ENCODE measurements around the gene ACTR2. TPM values are rescaled to one million over a fixed set of nuclear protein-coding genes. Genes with fewer than 3 reads are reported as not detected.
A peak's percentile ranks its signal among the peaks of the same experiment; 100 is the strongest.

ACTR2 gene
- total RNA-seq, 1 donor from 2014 or later, result 70.0 TPM

DNA sequence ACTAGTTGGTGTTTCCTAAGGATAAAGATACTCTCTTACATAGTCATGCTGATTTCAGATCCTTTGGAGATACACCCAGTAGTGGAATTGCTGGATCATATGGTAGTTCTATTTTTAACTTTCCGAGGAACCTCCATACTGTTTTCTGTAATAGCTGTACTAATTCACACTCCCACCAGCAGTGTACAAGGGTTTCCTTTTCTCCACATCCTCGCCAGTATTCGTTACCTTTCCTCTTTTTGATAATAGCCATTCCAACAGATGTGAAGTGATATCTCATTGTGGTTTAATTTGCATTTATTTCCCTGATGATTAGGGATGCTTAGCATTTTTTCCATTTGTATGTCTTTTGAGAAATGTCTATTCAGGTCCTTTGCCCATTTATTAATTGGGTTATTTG is 34.0 kb downstream of the ACTR2 start:
- Histone ChIP-seq H3K27me3 (no peaks in the 10 kb centered on the region), H3K4me3 (no peak overlapping the region), H3K9me3 (no peaks in the 10 kb centered on the region), H3K27ac (no peak overlapping the region), H3K4me1 (no peaks in the 10 kb centered on the region), H3K36me3 (peaks cover 0 to 5% of the 10 kb centered on the region in 2 donors)
- no peak for DNase-seq (ENCODE audit: extremely low spot score in 2 of 2)
- no peak for TF ChIP-seq POLR2AphosphoS5 (IDR thresholded peaks at IDR 0.05; ENCODE audit: insufficient read depth in 1 of 2, low read depth in 1 of 2)
- no peak for TF ChIP-seq POLR2A (IDR thresholded peaks at IDR 0.05)
- TF ChIP-seq, protein P1, sequence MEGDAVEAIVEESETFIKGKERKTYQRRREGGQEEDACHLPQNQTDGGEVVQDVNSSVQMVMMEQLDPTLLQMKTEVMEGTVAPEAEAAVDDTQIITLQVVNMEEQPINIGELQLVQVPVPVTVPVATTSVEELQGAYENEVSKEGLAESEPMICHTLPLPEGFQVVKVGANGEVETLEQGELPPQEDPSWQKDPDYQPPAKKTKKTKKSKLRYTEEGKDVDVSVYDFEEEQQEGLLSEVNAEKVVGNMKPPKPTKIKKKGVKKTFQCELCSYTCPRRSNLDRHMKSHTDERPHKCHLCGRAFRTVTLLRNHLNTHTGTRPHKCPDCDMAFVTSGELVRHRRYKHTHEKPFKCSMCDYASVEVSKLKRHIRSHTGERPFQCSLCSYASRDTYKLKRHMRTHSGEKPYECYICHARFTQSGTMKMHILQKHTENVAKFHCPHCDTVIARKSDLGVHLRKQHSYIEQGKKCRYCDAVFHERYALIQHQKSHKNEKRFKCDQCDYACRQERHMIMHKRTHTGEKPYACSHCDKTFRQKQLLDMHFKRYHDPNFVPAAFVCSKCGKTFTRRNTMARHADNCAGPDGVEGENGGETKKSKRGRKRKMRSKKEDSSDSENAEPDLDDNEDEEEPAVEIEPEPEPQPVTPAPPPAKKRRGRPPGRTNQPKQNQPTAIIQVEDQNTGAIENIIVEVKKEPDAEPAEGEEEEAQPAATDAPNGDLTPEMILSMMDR (IDR thresholded peaks at IDR 0.05), result no peak
- intact Hi-C loops (cut with DNase I), result loop anchor here (5.0 to 10.0 kb wide), 2 partner anchors 173 to 291 kb away; partner anchors contain the start of gene SPRED2

DNA sequence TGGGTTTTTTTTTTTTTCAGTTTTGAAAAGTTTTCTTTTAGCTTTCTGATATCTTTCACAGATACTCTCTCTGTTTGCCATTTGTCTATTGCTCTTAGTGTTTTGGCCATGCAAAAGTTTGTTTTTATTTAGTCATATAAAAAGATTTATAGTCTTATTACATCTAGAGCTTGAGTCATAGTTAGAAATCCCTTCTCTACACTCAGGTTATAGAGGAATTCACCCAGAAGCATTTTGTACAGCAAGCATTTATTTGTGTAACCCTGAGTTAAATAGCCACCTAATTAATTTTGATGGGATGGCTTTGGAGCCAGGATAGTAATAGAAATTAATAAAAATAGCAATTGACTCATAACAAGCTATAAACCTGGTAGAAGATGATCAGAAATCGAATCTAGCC is 35.6 kb downstream of the ACTR2 start:
- no peak for DNase-seq (ENCODE audit: extremely low spot score in 2 of 2)
- no peaks in the 10 kb centered on the region for H3K9me3 ChIP-seq
- TF ChIP-seq, protein P1 (IDR thresholded peaks at IDR 0.05), result no peak
- no peak for TF ChIP-seq POLR2A (IDR thresholded peaks at IDR 0.05)
- no peak for TF ChIP-seq POLR2AphosphoS5 (IDR thresholded peaks at IDR 0.05; ENCODE audit: insufficient read depth in 1 of 2, low read depth in 1 of 2)
- peaks cover 0 to 10% of the 10 kb centered on the region in 2 donors for H3K36me3 ChIP-seq
- peaks cover 7% of the 10 kb centered on the region for H3K4me1 ChIP-seq
- no peak overlapping the region for H3K27ac ChIP-seq
- H3K4me3 ChIP-seq, result no peak overlapping the region
- intact Hi-C loops (cut with DNase I), result loop anchor here (5.0 to 10.0 kb wide), 2 partner anchors 172 to 289 kb away; partner anchors contain the start of gene SPRED2
- no peaks in the 10 kb centered on the region for H3K27me3 ChIP-seq

DNA sequence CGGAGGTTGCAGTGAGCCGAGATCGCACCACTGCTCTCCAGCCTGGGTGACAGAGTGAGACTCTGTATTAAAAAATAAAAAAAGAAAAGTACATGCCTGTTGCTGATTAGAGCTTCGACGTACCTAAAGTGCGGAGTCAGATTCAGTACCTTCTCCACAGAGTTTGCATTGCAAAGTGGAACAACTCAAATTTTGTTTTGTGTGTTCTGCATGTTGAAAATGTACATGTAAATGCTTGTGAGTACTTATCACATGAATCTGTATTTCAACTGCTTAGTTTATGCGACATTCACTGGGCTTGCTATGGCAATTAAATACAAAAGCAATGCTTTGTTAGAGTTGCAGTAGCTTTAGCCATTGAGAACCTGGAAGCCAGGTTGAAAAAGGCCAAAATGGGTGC is 36.4 kb downstream of the ACTR2 start:
- intact Hi-C loops (cut with DNase I), result loop anchor here (5.0 to 10.0 kb wide), 2 partner anchors 171 to 288 kb away; partner anchors contain the start of gene SPRED2
- Histone ChIP-seq H3K36me3 (peaks cover 0 to 15% of the 10 kb centered on the region in 2 donors), H3K9me3 (no peaks in the 10 kb centered on the region), H3K27ac (no peak overlapping the region), H3K4me1 (peaks cover 7% of the 10 kb centered on the region), H3K4me3 (no peak overlapping the region), H3K27me3 (no peaks in the 10 kb centered on the region)
- no peak for TF ChIP-seq POLR2AphosphoS5 (IDR thresholded peaks at IDR 0.05; ENCODE audit: insufficient read depth in 1 of 2, low read depth in 1 of 2)
- no peak for TF ChIP-seq POLR2A (IDR thresholded peaks at IDR 0.05)
- TF ChIP-seq, protein P1 (IDR thresholded peaks at IDR 0.05), result no peak
- DNase-seq (ENCODE audit: extremely low spot score in 2 of 2), result no peak

DNA sequence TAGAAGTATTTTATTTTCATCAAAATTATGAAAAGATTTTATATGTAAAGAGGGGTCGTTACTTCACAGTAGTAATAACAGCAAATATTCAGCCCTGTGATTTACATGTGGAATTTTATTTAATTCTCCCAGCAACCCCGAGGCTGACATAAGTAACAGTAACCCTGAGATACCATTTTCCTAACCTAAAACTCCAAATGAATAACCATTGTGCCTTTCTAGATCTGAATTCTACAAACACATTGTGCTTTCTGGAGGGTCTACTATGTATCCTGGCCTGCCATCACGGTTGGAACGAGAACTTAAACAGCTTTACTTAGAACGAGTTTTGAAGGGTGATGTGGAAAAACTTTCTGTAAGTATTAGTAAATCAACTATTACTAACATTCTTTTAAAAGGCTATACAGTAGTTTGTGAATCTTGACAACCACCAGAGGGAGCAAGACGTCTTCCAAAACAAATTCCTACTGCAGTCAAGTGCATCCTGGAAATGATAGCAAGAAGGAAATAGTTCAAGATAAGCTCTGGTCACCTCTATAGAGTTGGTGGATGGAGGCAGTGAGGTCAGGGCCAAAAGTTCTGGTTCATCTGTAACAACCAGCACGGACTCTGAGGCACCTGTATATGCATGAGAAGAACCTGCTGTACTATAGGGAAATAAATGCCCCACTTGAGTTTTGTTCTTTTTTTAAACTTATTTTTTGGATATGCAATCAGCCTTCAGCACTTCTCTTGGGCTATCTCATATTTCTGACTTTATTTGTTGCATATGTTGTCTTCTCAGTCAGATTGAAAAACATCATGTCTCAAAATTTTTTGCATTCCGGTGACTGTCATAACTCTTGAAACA is 37.4 kb downstream of the ACTR2 start:
- no peak for DNase-seq (ENCODE audit: extremely low spot score in 2 of 2)
- intact Hi-C loops (cut with DNase I), result loop anchor here (5.0 to 10.0 kb wide), 2 partner anchors 170 to 287 kb away; partner anchors contain the start of gene SPRED2
- TF ChIP-seq, protein P1 (IDR thresholded peaks at IDR 0.05), result peak; percentile 60 to 75 (median 67)
- no peak for TF ChIP-seq POLR2A (IDR thresholded peaks at IDR 0.05)
- TF ChIP-seq POLR2AphosphoS5 (IDR thresholded peaks at IDR 0.05; ENCODE audit: insufficient read depth in 1 of 2, low read depth in 1 of 2), result no peak
- Histone ChIP-seq H3K9me3 (no peaks in the 10 kb centered on the region), H3K36me3 (peaks cover 0 to 13% of the 10 kb centered on the region in 2 donors), H3K4me1 (peaks cover 7% of the 10 kb centered on the region), H3K27me3 (no peaks in the 10 kb centered on the region), H3K4me3 (no peak overlapping the region), H3K27ac (no peak overlapping the region)

DNA sequence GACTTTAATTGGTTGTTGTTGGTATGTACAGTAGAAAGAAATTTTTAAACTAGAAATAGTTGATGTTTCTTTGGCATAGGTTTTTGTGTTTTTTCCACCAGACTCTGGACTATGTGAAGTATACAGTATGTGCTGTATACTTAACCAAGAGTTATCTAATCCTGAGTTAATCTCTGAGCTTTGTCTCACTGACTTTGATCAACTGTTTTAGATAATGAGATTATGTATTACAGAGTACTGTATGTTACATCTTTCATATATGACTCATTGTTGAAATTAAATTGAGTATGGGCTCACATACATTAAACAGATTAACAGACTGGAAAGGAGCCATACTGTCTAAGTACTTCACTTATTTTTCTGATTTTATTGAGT is 38.0 kb downstream of the ACTR2 start:
- DNase-seq (ENCODE audit: extremely low spot score in 2 of 2), result no peak
- no peaks in the 10 kb centered on the region for H3K27me3 ChIP-seq
- peaks cover 7% of the 10 kb centered on the region for H3K4me1 ChIP-seq
- H3K9me3 ChIP-seq, result no peaks in the 10 kb centered on the region
- H3K4me3 ChIP-seq, result no peak overlapping the region
- intact Hi-C loops (cut with DNase I), result loop anchor here (10.0 kb wide), 1 partner anchor 169 kb away; the partner anchor contains the start of gene SPRED2
- H3K36me3 ChIP-seq, result peaks cover 0 to 13% of the 10 kb centered on the region in 2 donors
- no peak overlapping the region for H3K27ac ChIP-seq
- TF ChIP-seq, protein P1 (IDR thresholded peaks at IDR 0.05), result no peak
- TF ChIP-seq POLR2A (IDR thresholded peaks at IDR 0.05), result no peak
- TF ChIP-seq POLR2AphosphoS5 (IDR thresholded peaks at IDR 0.05; ENCODE audit: insufficient read depth in 1 of 2, low read depth in 1 of 2), result no peak
